Measurements from ENCODE around the gene THBS4. TPM values are rescaled to one million over a fixed set of nuclear protein-coding genes. Genes with fewer than 3 reads are reported as not detected.

Gene THBS4
- total and polyA plus RNA-seq, 10 of the 15 experiments (the other 5 are each of a cell fraction or from before 2014, with no cell fraction given) = 0.31 to 1.7 (median 0.75) TPM

- no peaks in the 10 kb centered on the region for H3K9me3 ChIP-seq (replicated peaks; ENCODE audit: control insufficient read depth, insufficient read depth, low read length)
- FAIRE-seq (no peak), DNase-seq (ENCODE audit: low read depth, low spot score) (no peak), ATAC-seq (peak; percentile 75)
- ChIA-PET RAD21 (ENCODE audit: unreplicated experiment) (no interaction called here), POLR2A (no interaction called here), SMC1A (ENCODE audit: uncharacterized antibody, unreplicated experiment) (no interaction called here), CTCF (no interaction called here)
- TF ChIP-seq, protein P1, sequence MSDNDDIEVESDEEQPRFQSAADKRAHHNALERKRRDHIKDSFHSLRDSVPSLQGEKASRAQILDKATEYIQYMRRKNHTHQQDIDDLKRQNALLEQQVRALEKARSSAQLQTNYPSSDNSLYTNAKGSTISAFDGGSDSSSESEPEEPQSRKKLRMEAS (IDR thresholded peaks at IDR 0.05; ENCODE audit: low read depth, low read length) = no peak
- TF ChIP-seq IRF4 (IDR thresholded peaks at IDR 0.05; ENCODE audit: low read depth, low read length) (no peak), WRNIP1 (IDR thresholded peaks at IDR 0.05; ENCODE audit: borderline replicate concordance, low read depth, low read length) (no peak), RBBP5 (conservative IDR thresholded peaks at IDR 0.05) (no peak), SMC3 (IDR thresholded peaks at IDR 0.05; ENCODE audit: borderline replicate concordance, low read length) (no peak), FOXK2 (IDR thresholded peaks at IDR 0.05) (no peak), NFXL1 (IDR thresholded peaks at IDR 0.05; ENCODE audit: borderline replicate concordance) (no peak)
- TF ChIP-seq, protein P2, sequence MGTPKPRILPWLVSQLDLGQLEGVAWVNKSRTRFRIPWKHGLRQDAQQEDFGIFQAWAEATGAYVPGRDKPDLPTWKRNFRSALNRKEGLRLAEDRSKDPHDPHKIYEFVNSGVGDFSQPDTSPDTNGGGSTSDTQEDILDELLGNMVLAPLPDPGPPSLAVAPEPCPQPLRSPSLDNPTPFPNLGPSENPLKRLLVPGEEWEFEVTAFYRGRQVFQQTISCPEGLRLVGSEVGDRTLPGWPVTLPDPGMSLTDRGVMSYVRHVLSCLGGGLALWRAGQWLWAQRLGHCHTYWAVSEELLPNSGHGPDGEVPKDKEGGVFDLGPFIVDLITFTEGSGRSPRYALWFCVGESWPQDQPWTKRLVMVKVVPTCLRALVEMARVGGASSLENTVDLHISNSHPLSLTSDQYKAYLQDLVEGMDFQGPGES (IDR thresholded peaks at IDR 0.05) = no peak
- H3K27me3 ChIP-seq (replicated peaks in 1 of 2; ENCODE audit: control insufficient read depth in 2 of 2, insufficient read depth in 2 of 2, low read length in 1 of 2) = peaks cover 5% of the 10 kb centered on the region in 2 experiments
- no peak overlapping the region for H3K4me2 ChIP-seq (ENCODE audit: control insufficient read depth, insufficient read depth)
- H4K20me1 ChIP-seq (ENCODE audit: control insufficient read depth, insufficient read depth) = no peaks in the 10 kb centered on the region
- H2AFZ ChIP-seq (ENCODE audit: control insufficient read depth, low read depth, low read length) = no peak overlapping the region
- no peak overlapping the region for H3K9ac ChIP-seq (ENCODE audit: control insufficient read depth, insufficient read depth, low read length)
- H3K4me1 ChIP-seq (ENCODE audit: control insufficient read depth, insufficient read depth, low read length) = no peaks in the 10 kb centered on the region
- no TSS peak for BruUV-seq (replicated peaks)
- no peaks in the 10 kb centered on the region for H3K36me3 ChIP-seq (ENCODE audit: control insufficient read depth in 2 of 2, insufficient read depth in 2 of 2, low read length in 1 of 2)
- intact Hi-C loops (cut with micrococcal nuclease; ENCODE audit: unreplicated experiment) = no loop called here
- in situ Hi-C loops (cut with MboI) = no loop called here
- H3K27ac ChIP-seq (ENCODE audit: control insufficient read depth, insufficient read depth) = no peak overlapping the region
- H3K4me3 ChIP-seq = no peak overlapping the region
- H3K79me2 ChIP-seq (ENCODE audit: control insufficient read depth, insufficient read depth, low read length) = no peaks in the 10 kb centered on the region
Measured at GRCh38 chr5:80033513-80033912, 1.6 kb upstream of the THBS4 start.

- no TSS peak for BruUV-seq (replicated peaks)
- WGBS (ENCODE audit: insufficient coverage, insufficient replicate concordance, low lambda C conversion rate, missing lambda C conversion rate) = 61% methylated on average over 8 of the region's 8 CpGs
- Histone ChIP-seq H3K4me2 (ENCODE audit: control insufficient read depth, insufficient read depth) (0 out of 2 replicates have a peak overlapping the region, but pooled peaks have one; percentile 9), H2AFZ (ENCODE audit: control insufficient read depth, low read depth, low read length) (no peak overlapping the region), H3K4me1 (ENCODE audit: control insufficient read depth, insufficient read depth, low read length) (no peaks in the 10 kb centered on the region), H3K36me3 (ENCODE audit: control insufficient read depth in 2 of 2, insufficient read depth in 2 of 2, low read length in 1 of 2) (no peaks in the 10 kb centered on the region), H3K27ac (ENCODE audit: control insufficient read depth, insufficient read depth) (no peak overlapping the region), H3K27me3 (replicated peaks in 1 of 2; ENCODE audit: control insufficient read depth in 2 of 2, insufficient read depth in 2 of 2, low read length in 1 of 2) (peaks cover 5% of the 10 kb centered on the region in 2 experiments), H3K4me3 (no peak overlapping the region), H3K79me2 (ENCODE audit: control insufficient read depth, insufficient read depth, low read length) (no peaks in the 10 kb centered on the region), H3K9ac (ENCODE audit: control insufficient read depth, insufficient read depth, low read length) (no peak overlapping the region), H3K9me3 (replicated peaks; ENCODE audit: control insufficient read depth, insufficient read depth, low read length) (no peaks in the 10 kb centered on the region), H4K20me1 (ENCODE audit: control insufficient read depth, insufficient read depth) (no peaks in the 10 kb centered on the region)
- ATAC-seq (no peak), FAIRE-seq (no peak), DNase-seq (ENCODE audit: low read depth, low spot score) (no peak)
- ChIA-PET POLR2A (no interaction called here), CTCF (no interaction called here), SMC1A (ENCODE audit: uncharacterized antibody, unreplicated experiment) (interaction anchor here (0.5 kb wide), 1 partner anchor 12 kb away, joined by 3 read pairs; no protein-coding TSS in a partner anchor), RAD21 (ENCODE audit: unreplicated experiment) (no interaction called here)
- intact Hi-C loops (cut with micrococcal nuclease; ENCODE audit: unreplicated experiment) (no loop called here), in situ Hi-C loops (cut with MboI) (no loop called here)
- TF ChIP-seq, protein P3, sequence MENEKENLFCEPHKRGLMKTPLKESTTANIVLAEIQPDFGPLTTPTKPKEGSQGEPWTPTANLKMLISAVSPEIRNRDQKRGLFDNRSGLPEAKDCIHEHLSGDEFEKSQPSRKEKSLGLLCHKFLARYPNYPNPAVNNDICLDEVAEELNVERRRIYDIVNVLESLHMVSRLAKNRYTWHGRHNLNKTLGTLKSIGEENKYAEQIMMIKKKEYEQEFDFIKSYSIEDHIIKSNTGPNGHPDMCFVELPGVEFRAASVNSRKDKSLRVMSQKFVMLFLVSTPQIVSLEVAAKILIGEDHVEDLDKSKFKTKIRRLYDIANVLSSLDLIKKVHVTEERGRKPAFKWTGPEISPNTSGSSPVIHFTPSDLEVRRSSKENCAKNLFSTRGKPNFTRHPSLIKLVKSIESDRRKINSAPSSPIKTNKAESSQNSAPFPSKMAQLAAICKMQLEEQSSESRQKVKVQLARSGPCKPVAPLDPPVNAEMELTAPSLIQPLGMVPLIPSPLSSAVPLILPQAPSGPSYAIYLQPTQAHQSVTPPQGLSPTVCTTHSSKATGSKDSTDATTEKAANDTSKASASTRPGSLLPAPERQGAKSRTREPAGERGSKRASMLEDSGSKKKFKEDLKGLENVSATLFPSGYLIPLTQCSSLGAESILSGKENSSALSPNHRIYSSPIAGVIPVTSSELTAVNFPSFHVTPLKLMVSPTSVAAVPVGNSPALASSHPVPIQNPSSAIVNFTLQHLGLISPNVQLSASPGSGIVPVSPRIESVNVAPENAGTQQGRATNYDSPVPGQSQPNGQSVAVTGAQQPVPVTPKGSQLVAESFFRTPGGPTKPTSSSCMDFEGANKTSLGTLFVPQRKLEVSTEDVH (IDR thresholded peaks at IDR 0.05; ENCODE audit: low read depth, partially characterized antibody) = no peak
- no peak for TF ChIP-seq NFIC (IDR thresholded peaks at IDR 0.05; ENCODE audit: low read depth, low read length)
- no peak for TF ChIP-seq BACH1 (IDR thresholded peaks at IDR 0.05; ENCODE audit: borderline replicate concordance)
- TF ChIP-seq BMI1 (IDR thresholded peaks at IDR 0.05; ENCODE audit: borderline replicate concordance) = 0 out of 2 replicates have a peak, but pooled peaks have one; percentile 41
Measured at GRCh38 chr5:80034559-80034958, 589 bp upstream of the THBS4 start.

Measured in GM12878 (cell line).